HEK293 (cell line): ENCODE results near the gene LARP1.

Source experiments
- CTCF ChIA-PET: fragments of 350-600 bp; formaldehyde crosslinking; extraction: SDS; loops from one replicate; lab custom pipeline; 2021; ENCODE audit warnings: antibody characterized with exemption; lab: Yijun Ruan, JAX
- POLR2A ChIA-PET: fragments of 300-600 bp; formaldehyde crosslinking; extraction: SDS; loops from one replicate; lab custom pipeline; 2020; ENCODE audit warnings: antibody characterized with exemption, inconsistent platforms; lab: Yijun Ruan, JAX
- H3K27ac ChIP-seq: fragments of 200-500 bp; sonication (Bioruptor generic); 2 replicates; pipeline ENCODE4 v1.5.1; 2014; ENCODE audit warnings: low read depth, low read length, control low read depth, inconsistent platforms; ENCODE audit errors: extremely low read depth
- H3K36me3 ChIP-seq, 2 experiments: fragments of 200-500 bp in 1 of 2; sonication (Bioruptor generic) in 1 of 2; 1 replicate in 1 of 2; 2 replicates in 1 of 2; pipeline ENCODE4 v1.5.1; 2014 to 2017; ENCODE audit warnings: inconsistent platforms in 2 of 2, low read length in 2 of 2; ENCODE audit not compliant: control insufficient read depth in 2 of 2, insufficient read depth in 1 of 2
- H3K4me1 ChIP-seq: fragments of 200-500 bp; sonication (Bioruptor generic); 2 replicates; pipeline ENCODE4 v1.5.1; 2014; ENCODE audit warnings: mild to moderate bottlenecking, low read length, inconsistent platforms; ENCODE audit not compliant: control insufficient read depth, insufficient read depth
- H3K4me3 ChIP-seq: 2 replicates; pipeline ENCODE4 v1.5.1; 2011; ENCODE audit warnings: low read depth, mild to moderate bottlenecking, control low read depth, low read length, moderate library complexity
- H3K9me3 ChIP-seq: fragments of 200-500 bp; sonication (Bioruptor generic); 2 replicates; pipeline ENCODE4 v1.5.1; 2014; ENCODE audit warnings: low read depth, low read length, inconsistent platforms; ENCODE audit not compliant: control insufficient read depth, insufficient read depth
- ATF2 ChIP-seq: fragments of 450-650 bp; formaldehyde crosslinking; IDR thresholded peaks from 2 replicates; pipeline ENCODE4 v1.5.1; 2016; ENCODE audit warnings: missing biosample characterization, missing genetic modification characterization, low read depth
- ELK4 ChIP-seq: IDR thresholded peaks from 2 replicates; pipeline ENCODE4 v1.6.1; 2011; ENCODE audit warnings: mild to moderate bottlenecking, low read depth, low read length, borderline replicate concordance
- TSHZ1 ChIP-seq: fragments of 450-650 bp; formaldehyde crosslinking; IDR thresholded peaks from 2 replicates; pipeline ENCODE4 v1.5.1; 2016; ENCODE audit warnings: missing biosample characterization, missing genetic modification characterization, borderline replicate concordance
- ZBTB7A ChIP-seq: fragments of 450-650 bp; formaldehyde crosslinking; IDR thresholded peaks from 2 replicates; pipeline ENCODE4 v1.5.1; 2016; ENCODE audit warnings: low read depth, missing biosample characterization, missing genetic modification characterization
- ZFHX2 ChIP-seq: fragments of 450-650 bp; formaldehyde crosslinking; conservative IDR thresholded peaks from 2 replicates; pipeline ENCODE4 v1.5.1; 2016; ENCODE audit warnings: missing biosample characterization, missing genetic modification characterization
- ZNF155 ChIP-seq: fragments of 450-650 bp; formaldehyde crosslinking; IDR thresholded peaks from 2 replicates; pipeline ENCODE4 v1.5.1; 2016; ENCODE audit warnings: missing biosample characterization, missing genetic modification characterization
- ZNF16 ChIP-seq: fragments of 450-650 bp; formaldehyde crosslinking; IDR thresholded peaks from 2 replicates; pipeline ENCODE4 v1.5.1; 2016; ENCODE audit warnings: low read depth, missing biosample characterization, missing genetic modification characterization
- ZNF214 ChIP-seq: fragments of 450-650 bp; formaldehyde crosslinking; IDR thresholded peaks from 2 replicates; pipeline ENCODE4 v1.5.1; 2017; ENCODE audit warnings: missing biosample characterization, mild to moderate bottlenecking, missing genetic modification characterization, borderline replicate concordance
- ZNF248 ChIP-seq: fragments of 450-650 bp; formaldehyde crosslinking; IDR thresholded peaks from 2 replicates; pipeline ENCODE4 v1.5.1; 2017; ENCODE audit warnings: missing biosample characterization, missing genetic modification characterization
- ZNF416 ChIP-seq: fragments of 450-650 bp; formaldehyde crosslinking; IDR thresholded peaks from 2 replicates; pipeline ENCODE4 v1.5.1; 2016; ENCODE audit warnings: missing biosample characterization, missing genetic modification characterization
- ZNF423 ChIP-seq: fragments of 450-650 bp; formaldehyde crosslinking; IDR thresholded peaks from 2 replicates; pipeline ENCODE4 v1.5.1; 2016; ENCODE audit warnings: missing biosample characterization, missing genetic modification characterization
- ZNF514 ChIP-seq: fragments of 450-650 bp; formaldehyde crosslinking; IDR thresholded peaks from 2 replicates; pipeline ENCODE4 v1.5.1; 2016; ENCODE audit warnings: missing biosample characterization, missing genetic modification characterization
- ZNF518A ChIP-seq: fragments of 450-650 bp; formaldehyde crosslinking; conservative IDR thresholded peaks from 2 replicates; pipeline ENCODE4 v1.5.1; 2016; ENCODE audit warnings: low read depth, missing biosample characterization, missing genetic modification characterization
- ZNF521 ChIP-seq: fragments of 450-650 bp; formaldehyde crosslinking; IDR thresholded peaks from 2 replicates; pipeline ENCODE4 v1.5.1; 2017; ENCODE audit warnings: missing biosample characterization, mild to moderate bottlenecking, missing genetic modification characterization
- ZNF571 ChIP-seq: fragments of 450-650 bp; formaldehyde crosslinking; IDR thresholded peaks from 2 replicates; pipeline ENCODE4 v1.5.0; 2017; ENCODE audit warnings: missing biosample characterization, missing genetic modification characterization
- ZNF585B ChIP-seq: fragments of 450-650 bp; formaldehyde crosslinking; IDR thresholded peaks from 2 replicates; pipeline ENCODE4 v1.5.1; 2016; ENCODE audit warnings: missing biosample characterization, missing genetic modification characterization
- ZNF610 ChIP-seq: fragments of 450-650 bp; formaldehyde crosslinking; IDR thresholded peaks from 2 replicates; pipeline ENCODE4 v1.5.1; 2016; ENCODE audit warnings: missing biosample characterization, missing genetic modification characterization, borderline replicate concordance
- ZNF645 ChIP-seq: fragments of 450-650 bp; formaldehyde crosslinking; IDR thresholded peaks from 2 replicates; pipeline ENCODE4; 2016; ENCODE audit warnings: missing biosample characterization, missing genetic modification characterization
- ZNF701 ChIP-seq: fragments of 450-650 bp; formaldehyde crosslinking; IDR thresholded peaks from 2 replicates; pipeline ENCODE4 v1.5.1; 2016; ENCODE audit warnings: missing biosample characterization, missing genetic modification characterization
- ZNF785 ChIP-seq: fragments of 450-650 bp; formaldehyde crosslinking; IDR thresholded peaks from 2 replicates; pipeline ENCODE4 v1.5.1; 2016; ENCODE audit warnings: missing biosample characterization, missing genetic modification characterization

The LARP1 gene

GRCh38 chr5:154861946-154862345 lies 106.8 kb downstream of the LARP1 start:
- Histone ChIP-seq H3K9me3 (no peaks in the 10 kb centered on the region), H3K27ac (no peak overlapping the region), H3K4me1 (0 out of 2 replicates have a peak, but pooled peaks cover 3% of the 10 kb centered on the region), H3K4me3 (no peak overlapping the region), H3K36me3 (peaks cover 26 to 42% of the 10 kb centered on the region in 2 experiments)
- CTCF ChIA-PET, result interaction anchor here (0.8 kb wide), 1 partner anchor 212 kb away, joined by 3 read pairs; no protein-coding TSS in a partner anchor
- POLR2A ChIA-PET, result no interaction called here
- TF ChIP-seq ZBTB7A (tag by site-specific recombination) (no peak), ZNF248 (tag by site-specific recombination) (no peak), ZNF518A (tag by site-specific recombination) (no peak), ZNF701 (tag by site-specific recombination) (no peak), TSHZ1 (tag by site-specific recombination) (no peak), ZNF785 (tag by site-specific recombination) (no peak), ELK4 (no peak), ZNF16 (tag by site-specific recombination) (no peak), ATF2 (tag by site-specific recombination) (no peak), ZNF416 (tag by site-specific recombination) (no peak), ZNF585B (tag by site-specific recombination) (no peak), ZNF610 (tag by site-specific recombination) (no peak), ZNF521 (no peak), ZNF214 (tag by site-specific recombination) (no peak), ZNF514 (tag by site-specific recombination) (no peak), ZFHX2 (no peak), ZNF571 (no peak), ZNF155 (tag by site-specific recombination) (no peak), ZNF423 (tag by site-specific recombination) (no peak), ZNF645 (tag by site-specific recombination) (no peak)
